Tibial nerve (tissue), 4 donors: ENCODE data around the gene EFNB2. TPM values are rescaled to one million over a fixed set of nuclear protein-coding genes. Genes with fewer than 3 reads are reported as not detected.

Experiments used
- DNase-seq, 2 donors: peaks; one replicate each; pipeline ENCODE4 v3.0.0-alpha.2; 2019; ENCODE audit warnings: low spot score in 2 of 2
- H3K27ac ChIP-seq, 4 donors: fragments of 200-600 bp; sonication (generic) in 3 of 4; one replicate each; pipeline ENCODE4 v1.5.1; 2017 to 2019; ENCODE audit warnings: mild to moderate bottlenecking in 1 of 4
- H3K27me3 ChIP-seq, 2 donors: fragments of 200-600 bp; sonication (generic) in 1 of 2; one replicate each; pipeline versions ENCODE4 v1.5.1 to v1.6.0; 2017 to 2019
- H3K36me3 ChIP-seq, 3 donors: fragments of 200-600 bp; sonication (generic); one replicate each; pipeline ENCODE4 v1.5.1; 2018 to 2019
- H3K4me1 ChIP-seq, 4 donors: fragments of 200-600 bp; sonication (generic) in 3 of 4; one replicate each; pipeline ENCODE4 v1.5.1; 2017 to 2019
- H3K4me3 ChIP-seq, 4 donors: fragments of 200-600 bp; sonication (generic) in 3 of 4; one replicate each; pipeline ENCODE4 v1.5.1; 2017 to 2019; ENCODE audit warnings: mild to moderate bottlenecking in 1 of 4, moderate library complexity in 1 of 4
- H3K9me3 ChIP-seq, 4 donors: fragments of 200-600 bp; sonication (generic) in 3 of 4; one replicate each; pipeline ENCODE4 v1.5.1; 2017 to 2019
- EP300 ChIP-seq, 2 donors: sonication (generic); formaldehyde crosslinking; IDR thresholded peaks; one replicate each; pipeline ENCODE4 v1.6.1; 2017; ENCODE audit warnings: antibody characterized with exemption in 2 of 2, mild to moderate bottlenecking in 1 of 2
- POLR2A ChIP-seq, 2 donors: fragments of 450-650 bp; IDR thresholded peaks; one replicate each; pipeline ENCODE4 v1.6.1; 2017; ENCODE audit warnings: antibody characterized with exemption in 2 of 2, mild to moderate bottlenecking in 2 of 2, moderate library complexity in 2 of 2
- WGBS, 2 donors: methylation state at CpG; one replicate each; pipeline ENCODE4 v1.1.5; 2018; 5-methylcytosine and 5-hydroxymethylcytosine counted together
- total RNA-seq, 4 donors: library from RNA; depleted of rRNA; stranded (reverse); fragments of >200 nt; gene quantifications; one replicate each; pipeline ENCODE4 v1.1.0, GENCODE V29; 2016
- TF ChIP-seq, protein P1 (sequence below), 5 experiments: fragments of 200-600 bp in 3 of 5; fragments of 450-650 bp in 2 of 5; sonication (generic) in 3 of 5; IDR thresholded peaks; one replicate each; pipeline ENCODE4 v1.5.1; 2016 to 2019; ENCODE audit warnings: antibody characterized with exemption in 5 of 5, mild to moderate bottlenecking in 3 of 5, moderate library complexity in 2 of 5

Gene EFNB2
- total RNA-seq, 4 donors from 2014 or later = 12.6 to 20.8 (median 18.3) TPM

GRCh38 chr13:106520251-106521054, 15.0 kb downstream of the EFNB2 start:
- H3K27me3 ChIP-seq = no peaks in the 10 kb centered on the region
- DNase-seq = no peak
- TF ChIP-seq POLR2A (IDR thresholded peaks at IDR 0.05) (no peak), EP300 (IDR thresholded peaks at IDR 0.05) (no peak)
- TF ChIP-seq, protein P1, sequence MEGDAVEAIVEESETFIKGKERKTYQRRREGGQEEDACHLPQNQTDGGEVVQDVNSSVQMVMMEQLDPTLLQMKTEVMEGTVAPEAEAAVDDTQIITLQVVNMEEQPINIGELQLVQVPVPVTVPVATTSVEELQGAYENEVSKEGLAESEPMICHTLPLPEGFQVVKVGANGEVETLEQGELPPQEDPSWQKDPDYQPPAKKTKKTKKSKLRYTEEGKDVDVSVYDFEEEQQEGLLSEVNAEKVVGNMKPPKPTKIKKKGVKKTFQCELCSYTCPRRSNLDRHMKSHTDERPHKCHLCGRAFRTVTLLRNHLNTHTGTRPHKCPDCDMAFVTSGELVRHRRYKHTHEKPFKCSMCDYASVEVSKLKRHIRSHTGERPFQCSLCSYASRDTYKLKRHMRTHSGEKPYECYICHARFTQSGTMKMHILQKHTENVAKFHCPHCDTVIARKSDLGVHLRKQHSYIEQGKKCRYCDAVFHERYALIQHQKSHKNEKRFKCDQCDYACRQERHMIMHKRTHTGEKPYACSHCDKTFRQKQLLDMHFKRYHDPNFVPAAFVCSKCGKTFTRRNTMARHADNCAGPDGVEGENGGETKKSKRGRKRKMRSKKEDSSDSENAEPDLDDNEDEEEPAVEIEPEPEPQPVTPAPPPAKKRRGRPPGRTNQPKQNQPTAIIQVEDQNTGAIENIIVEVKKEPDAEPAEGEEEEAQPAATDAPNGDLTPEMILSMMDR (IDR thresholded peaks at IDR 0.05) = peak; percentile 28 to 59 (median 49)
- H3K27ac ChIP-seq = no peak overlapping the region
- 41 to 45% methylated on average over 12 of the region's 12 CpGs for WGBS, 2 donors
- no peaks in the 10 kb centered on the region for H3K9me3 ChIP-seq
- peaks cover 0 to 16% (median 0%) of the 10 kb centered on the region in 4 donors for H3K4me1 ChIP-seq
- H3K36me3 ChIP-seq = no peaks in the 10 kb centered on the region
- H3K4me3 ChIP-seq = no peak overlapping the region

DNA sequence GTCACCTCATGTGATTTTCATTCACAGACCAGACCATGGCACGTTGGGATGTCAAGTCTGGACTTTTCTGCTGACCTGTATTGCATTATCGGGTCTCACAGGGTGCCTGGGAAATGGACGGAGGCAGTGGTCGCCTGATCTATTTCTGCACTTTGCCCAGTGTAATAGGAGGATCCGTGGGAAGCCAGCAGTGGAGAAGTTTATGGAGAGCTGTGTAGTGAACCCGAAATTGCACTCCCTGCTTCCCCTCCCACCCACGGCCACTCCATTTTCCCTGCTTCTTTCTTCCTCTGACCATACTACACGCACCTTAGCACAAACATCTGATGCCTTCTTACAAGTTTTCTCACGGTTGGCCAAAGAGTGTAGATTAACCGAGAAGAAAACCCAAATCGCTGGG, 16.9 kb downstream of the EFNB2 start:
- no peak for TF ChIP-seq EP300 (IDR thresholded peaks at IDR 0.05)
- TF ChIP-seq POLR2A (IDR thresholded peaks at IDR 0.05) = no peak
- TF ChIP-seq, protein P1 (IDR thresholded peaks at IDR 0.05) = no peak
- no peaks in the 10 kb centered on the region for H3K36me3 ChIP-seq
- no peaks in the 10 kb centered on the region for H3K27me3 ChIP-seq
- H3K27ac ChIP-seq = no peak overlapping the region
- H3K4me1 ChIP-seq = peaks cover 0 to 16% (median 3%) of the 10 kb centered on the region in 4 donors
- no peak overlapping the region for H3K4me3 ChIP-seq
- WGBS, 2 donors = 88% methylated on average over 11 of the region's 11 CpGs
- no peak for DNase-seq
- no peaks in the 10 kb centered on the region for H3K9me3 ChIP-seq

- DNase-seq = no peak
- WGBS, 2 donors = 86 to 87% methylated on average over 4 of the region's 4 CpGs
- Histone ChIP-seq H3K27ac (no peak overlapping the region), H3K36me3 (no peaks in the 10 kb centered on the region), H3K9me3 (no peaks in the 10 kb centered on the region), H3K4me1 (peaks cover 0 to 14% (median 3%) of the 10 kb centered on the region in 4 donors), H3K27me3 (no peaks in the 10 kb centered on the region), H3K4me3 (no peak overlapping the region)
- no peak for TF ChIP-seq POLR2A (IDR thresholded peaks at IDR 0.05)
Measured at GRCh38 chr13:106517109-106517847, 18.2 kb downstream of the EFNB2 start.

- Histone ChIP-seq H3K4me1 (peaks cover 0 to 11% (median 3%) of the 10 kb centered on the region in 4 donors), H3K27me3 (no peaks in the 10 kb centered on the region), H3K27ac (no peak overlapping the region), H3K36me3 (peaks cover 0 to 6% (median 0%) of the 10 kb centered on the region in 3 donors), H3K9me3 (no peaks in the 10 kb centered on the region), H3K4me3 (no peak overlapping the region)
- WGBS, 2 donors = 86 to 94% methylated on average over 5 of the region's 5 CpGs
- TF ChIP-seq EP300 (IDR thresholded peaks at IDR 0.05) (no peak), POLR2A (IDR thresholded peaks at IDR 0.05) (no peak)
- TF ChIP-seq, protein P1 (IDR thresholded peaks at IDR 0.05) = no peak
- no peak for DNase-seq
Measured at GRCh38 chr13:106515635-106516254, 19.7 kb downstream of the EFNB2 start.

DNA sequence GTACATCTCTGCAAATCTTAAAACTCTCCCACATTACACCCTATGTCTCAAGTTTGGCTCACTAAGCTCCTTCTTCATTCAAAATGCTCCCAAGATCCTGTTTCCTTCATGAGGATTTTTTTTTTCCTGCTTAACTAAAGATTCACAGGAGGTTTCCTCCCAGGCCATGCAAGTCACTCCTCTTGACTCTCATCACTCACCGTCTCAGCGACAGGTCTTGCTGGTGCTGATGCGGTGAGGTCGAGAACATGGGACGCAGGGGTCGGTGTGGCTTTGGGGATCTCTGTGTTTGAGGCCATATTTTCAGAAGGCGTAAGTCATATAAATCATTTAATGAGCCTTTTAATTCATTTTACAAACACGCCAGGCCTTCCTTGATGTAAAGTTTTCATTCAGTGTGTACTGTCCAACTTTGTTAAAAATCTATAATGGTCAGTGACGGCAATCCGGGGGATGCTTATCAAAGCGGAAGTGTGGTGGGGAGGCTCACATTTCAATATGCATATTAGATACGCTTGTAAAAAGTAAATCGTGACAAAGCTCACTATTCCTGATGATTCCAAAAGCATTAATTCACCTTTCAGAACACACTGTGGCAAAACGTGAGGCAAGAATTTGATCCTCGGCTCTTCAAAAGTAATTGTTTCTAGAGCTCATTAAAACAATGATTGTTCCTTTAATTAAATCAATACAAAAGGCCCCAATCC, 20.4 kb downstream of the EFNB2 start:
- Histone ChIP-seq H3K9me3 (no peaks in the 10 kb centered on the region), H3K36me3 (peaks cover 0 to 12% (median 0%) of the 10 kb centered on the region in 3 donors), H3K4me3 (no peak overlapping the region), H3K27ac (no peak overlapping the region), H3K4me1 (peaks cover 0 to 6% (median 2%) of the 10 kb centered on the region in 4 donors), H3K27me3 (no peaks in the 10 kb centered on the region)
- TF ChIP-seq POLR2A (IDR thresholded peaks at IDR 0.05) = no peak
- TF ChIP-seq EP300 (IDR thresholded peaks at IDR 0.05) = no peak
- TF ChIP-seq, protein P1 (IDR thresholded peaks at IDR 0.05) = no peak
- no peak for DNase-seq
- WGBS, 2 donors = 87% methylated on average over 15 of the region's 15 CpGs
